Activated T-helper 1 cell treated with anti-CD3 and anti-CD28 coated beads, Interleukin-2, amount 50 U/mL, for 16 hours (primary cell): Measurements from ENCODE around the gene CHRNA1.

Experiments
- DNase-seq, 2 donors: peaks; one replicate each; pipeline ENCODE4 v3.0.0-alpha.2; 2020; ENCODE audit warnings: low read depth in 1 of 2, low spot score in 1 of 2

The CHRNA1 gene

DNA sequence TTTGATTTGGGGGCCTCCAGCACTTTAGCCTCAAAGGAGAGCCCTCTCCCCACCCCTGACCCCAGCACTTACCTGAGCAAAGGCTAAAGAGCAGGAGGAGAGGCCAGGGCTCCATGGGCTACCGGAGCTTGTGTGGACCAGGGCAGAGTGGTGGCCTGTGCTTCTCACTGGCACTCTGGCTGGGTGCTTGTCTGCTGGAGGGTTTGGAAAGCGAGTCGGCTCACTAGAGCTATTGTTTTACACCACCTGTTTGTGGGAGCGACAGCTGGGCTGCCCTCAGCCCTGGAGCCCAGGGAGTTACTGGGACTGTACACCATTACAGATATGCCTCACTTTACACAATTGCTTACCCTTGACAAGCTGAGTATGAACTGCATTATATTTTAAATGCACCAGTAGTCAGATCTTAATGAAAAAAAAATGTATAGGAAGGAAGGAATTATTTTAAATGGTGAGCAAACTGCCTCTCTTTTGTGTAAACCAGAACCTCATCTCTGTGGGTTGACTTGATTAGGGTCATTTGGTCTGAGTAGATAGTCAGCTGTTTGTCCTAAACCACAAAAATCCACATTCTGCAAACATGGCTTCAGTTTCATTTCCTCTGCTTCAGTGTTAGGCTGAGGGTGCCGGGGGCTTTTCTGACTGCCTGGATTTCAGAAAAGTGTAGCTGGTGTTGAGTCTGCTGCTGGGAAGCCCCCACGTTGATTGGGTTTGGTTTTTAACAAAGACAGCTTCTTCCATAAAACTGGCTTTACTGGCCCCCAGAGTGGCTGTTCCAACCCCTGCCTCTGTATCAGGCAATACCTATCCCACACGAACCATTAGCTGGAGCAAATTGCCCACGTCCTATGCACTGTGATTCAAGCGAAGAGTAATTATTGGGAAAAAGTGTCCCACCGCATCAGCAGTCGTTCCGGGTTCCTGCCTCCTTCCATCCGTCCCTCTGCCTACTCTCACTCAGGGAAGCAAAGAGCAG lies at the start of gene CHRNA1:
Gene CHRNA1 (minus strand): TSS at position 193 of the 976 bp plus-strand sequence. CDS start 78 bp downstream, at position 115.
- no peak for DNase-seq

DNA sequence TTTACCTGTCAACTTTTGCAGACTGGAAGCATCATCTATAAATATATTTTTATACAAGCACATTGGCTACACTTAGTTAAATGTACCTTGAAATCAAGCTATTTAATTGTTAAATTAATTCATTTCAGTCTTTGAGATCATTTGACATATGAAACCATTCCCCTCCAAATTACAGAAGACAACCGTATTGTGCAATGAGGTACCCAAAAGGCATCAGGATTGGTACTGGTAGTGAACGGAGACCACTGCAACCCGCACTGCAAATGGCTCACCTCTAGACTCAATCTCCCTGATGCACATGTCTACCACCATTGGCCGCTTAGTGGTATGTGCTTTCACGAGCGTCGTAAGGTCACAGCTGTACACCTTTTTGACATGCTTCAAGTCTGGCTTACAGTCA lies 47.8 kb upstream of the CHRNA1 start:
- no peak for DNase-seq

DNA sequence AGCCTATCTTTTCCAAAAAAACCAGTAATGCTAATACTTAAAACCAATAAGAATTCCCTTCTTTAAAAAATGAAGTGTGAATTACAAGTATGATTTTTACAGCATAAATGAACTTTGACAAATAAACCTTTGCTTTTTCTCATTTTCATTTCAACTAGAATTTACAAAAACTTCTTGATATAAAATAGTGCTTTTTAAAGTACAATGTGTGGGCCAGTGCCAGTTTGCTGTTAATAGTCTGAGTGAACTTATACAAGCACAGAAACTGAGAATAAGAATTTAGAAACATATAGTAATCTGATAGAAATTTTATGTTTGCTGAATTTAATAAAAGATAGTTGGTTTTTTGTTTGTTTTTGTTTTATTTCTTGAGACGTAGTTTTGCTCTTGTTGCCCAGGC lies 43.7 kb upstream of the CHRNA1 start:
- no peak for DNase-seq

- DNase-seq, result no peak
Measured at GRCh38 chr2:174805803-174806202, 41.5 kb upstream of the CHRNA1 start.

DNA sequence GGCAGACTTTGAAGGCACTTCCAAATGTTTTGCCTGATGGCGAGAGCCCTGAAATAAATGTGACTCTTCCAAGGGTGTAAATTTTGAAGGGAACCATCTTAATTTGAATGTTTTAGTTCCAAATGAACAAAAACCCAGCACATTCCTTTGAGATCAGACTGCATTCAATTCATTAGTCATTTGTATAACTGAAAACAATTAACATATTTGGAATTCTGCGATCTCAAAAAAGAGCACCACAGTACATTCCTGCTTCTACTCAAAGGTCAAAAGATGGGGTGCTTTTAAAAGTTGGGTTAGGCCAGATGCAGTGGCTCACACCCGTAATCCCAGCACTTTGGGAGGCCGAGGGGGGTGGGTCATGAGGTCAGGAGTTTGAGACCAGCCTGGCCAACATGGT lies 38.2 kb upstream of the CHRNA1 start:
- no peak for DNase-seq

- no peak for DNase-seq
Measured at GRCh38 chr2:174800436-174801205, 36.3 kb upstream of the CHRNA1 start.

GRCh38 chr2:174798801-174799200 lies 34.5 kb upstream of the CHRNA1 start:
- no peak for DNase-seq

DNA sequence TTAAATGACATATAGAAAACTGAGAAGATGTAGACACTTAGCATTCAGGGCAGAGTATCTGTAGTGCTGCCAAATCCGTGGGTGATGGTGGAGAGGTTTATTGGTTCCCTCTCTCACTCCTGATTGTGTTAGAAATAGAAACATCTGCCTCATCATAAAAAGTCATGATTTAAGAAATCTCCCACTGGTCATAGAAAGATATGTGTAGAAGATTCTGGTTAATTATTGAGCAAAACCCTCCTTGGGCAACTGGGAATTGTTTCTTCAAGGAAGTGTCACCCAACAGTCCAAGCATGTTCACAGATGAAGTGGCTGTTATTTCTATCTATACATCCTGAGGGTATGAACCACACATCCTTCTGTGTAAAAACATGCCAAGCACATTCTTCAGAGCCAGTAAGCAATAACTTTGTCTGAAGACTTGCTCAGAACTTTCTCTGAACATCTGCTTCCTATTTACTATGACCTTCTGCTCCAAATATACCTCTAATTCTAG lies 33.6 kb upstream of the CHRNA1 start:
- DNase-seq, result no peak

- no peak for DNase-seq
Measured at GRCh38 chr2:174796319-174796771, 32.1 kb upstream of the CHRNA1 start.

GRCh38 chr2:174794851-174795374 lies 30.6 kb upstream of the CHRNA1 start:
- no peak for DNase-seq

DNA sequence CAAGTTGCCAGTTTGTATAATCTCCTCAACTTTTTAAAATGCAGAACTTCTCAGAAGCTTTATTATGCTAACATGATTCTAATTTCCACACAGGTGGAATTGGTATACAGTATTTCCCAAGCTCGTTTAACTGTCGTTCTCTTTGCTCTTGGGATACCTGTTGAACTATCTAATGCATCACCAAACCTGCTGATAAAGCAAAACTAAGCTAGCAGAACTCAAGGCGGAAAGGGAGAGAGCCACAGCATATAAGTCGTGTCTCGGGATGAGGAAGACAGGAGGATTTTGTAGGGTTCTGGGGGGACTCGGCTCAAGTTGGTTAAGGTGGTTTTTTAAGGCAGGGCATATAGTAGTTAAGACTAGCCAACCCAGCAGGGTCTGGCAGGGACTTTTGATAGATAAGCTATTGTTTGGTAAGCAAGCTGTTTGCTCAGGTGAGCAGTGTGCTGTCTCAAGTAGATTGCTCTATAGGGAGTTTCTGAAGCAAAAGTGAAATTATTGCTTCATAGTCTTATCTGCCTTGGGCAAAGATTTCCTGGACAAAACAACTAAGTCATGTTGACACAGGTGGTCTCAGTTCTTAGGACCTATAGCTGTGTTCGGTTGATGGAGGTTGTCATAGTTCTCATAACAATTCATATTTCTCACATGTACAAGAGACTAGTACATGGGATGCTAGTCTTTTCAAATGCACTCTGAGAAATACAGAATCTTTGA lies 28.2 kb upstream of the CHRNA1 start:
- no peak for DNase-seq

DNA sequence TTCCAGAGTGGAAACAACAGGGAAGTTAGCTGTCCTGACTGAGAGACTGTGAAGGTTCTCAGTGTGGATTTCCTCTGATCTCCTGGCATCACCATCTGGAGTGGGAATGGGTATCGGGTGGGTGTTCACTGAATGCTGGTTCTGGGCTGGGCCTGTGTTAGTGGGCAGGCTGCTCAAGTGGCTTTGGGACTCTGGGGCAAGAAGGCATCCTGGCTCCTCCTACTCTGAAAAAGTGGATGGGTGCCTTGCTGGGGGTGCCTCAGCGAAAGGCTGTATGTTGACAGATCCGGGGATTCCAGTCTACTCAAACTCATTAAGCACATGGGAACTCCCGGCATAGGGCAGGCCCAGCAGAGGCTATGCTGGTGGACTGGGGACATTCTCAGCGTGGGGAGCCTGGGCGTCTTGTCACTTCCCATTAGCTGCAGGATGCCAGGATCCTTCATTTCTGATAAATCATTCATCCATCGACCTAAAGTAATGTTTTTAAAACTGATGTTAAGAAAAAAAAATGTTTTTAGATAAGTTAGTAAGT lies 27.5 kb upstream of the CHRNA1 start:
- no peak for DNase-seq

DNA sequence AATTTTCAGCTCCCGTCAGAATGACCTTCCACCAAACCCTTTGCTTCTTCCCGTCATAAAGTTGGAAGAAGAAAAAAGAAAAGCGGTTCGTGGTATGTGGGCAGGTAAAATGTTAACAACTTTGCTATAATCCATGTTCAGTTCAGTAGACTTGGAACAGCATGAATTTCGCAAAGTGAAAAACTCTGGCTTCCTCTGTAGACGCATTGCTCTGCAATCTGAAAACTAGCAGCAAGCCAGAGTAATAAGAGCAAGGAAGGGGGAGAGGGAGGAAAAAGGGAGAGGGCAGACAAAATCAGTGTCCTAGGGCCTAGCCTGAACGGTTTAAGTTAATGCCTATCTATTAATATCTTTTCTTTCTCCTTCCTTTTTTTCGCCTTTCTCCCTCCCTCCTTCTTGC lies 26.7 kb upstream of the CHRNA1 start:
- DNase-seq, result no peak

DNA sequence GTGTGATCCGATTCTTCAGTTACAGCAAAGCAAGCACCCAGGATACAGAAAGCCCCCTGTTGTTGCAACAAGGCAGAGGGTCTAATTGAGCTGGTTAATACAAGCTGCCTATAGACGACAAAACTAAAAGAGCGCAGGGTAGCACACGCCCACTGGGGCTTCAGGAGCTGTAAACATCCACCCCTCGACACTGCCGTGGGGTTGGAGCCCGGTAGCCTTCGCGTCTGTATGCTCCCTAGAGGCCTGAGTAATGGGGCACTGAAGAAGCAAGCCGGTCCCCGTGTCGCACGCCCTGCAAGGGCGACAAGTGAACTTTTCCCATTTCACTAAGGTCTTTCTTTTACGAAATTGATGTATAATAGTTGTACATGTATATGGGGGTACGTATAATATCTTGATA lies 24.7 kb upstream of the CHRNA1 start:
- DNase-seq, result no peak

- no peak for DNase-seq
Measured at GRCh38 chr2:174788291-174788929, 24.1 kb upstream of the CHRNA1 start.

DNA sequence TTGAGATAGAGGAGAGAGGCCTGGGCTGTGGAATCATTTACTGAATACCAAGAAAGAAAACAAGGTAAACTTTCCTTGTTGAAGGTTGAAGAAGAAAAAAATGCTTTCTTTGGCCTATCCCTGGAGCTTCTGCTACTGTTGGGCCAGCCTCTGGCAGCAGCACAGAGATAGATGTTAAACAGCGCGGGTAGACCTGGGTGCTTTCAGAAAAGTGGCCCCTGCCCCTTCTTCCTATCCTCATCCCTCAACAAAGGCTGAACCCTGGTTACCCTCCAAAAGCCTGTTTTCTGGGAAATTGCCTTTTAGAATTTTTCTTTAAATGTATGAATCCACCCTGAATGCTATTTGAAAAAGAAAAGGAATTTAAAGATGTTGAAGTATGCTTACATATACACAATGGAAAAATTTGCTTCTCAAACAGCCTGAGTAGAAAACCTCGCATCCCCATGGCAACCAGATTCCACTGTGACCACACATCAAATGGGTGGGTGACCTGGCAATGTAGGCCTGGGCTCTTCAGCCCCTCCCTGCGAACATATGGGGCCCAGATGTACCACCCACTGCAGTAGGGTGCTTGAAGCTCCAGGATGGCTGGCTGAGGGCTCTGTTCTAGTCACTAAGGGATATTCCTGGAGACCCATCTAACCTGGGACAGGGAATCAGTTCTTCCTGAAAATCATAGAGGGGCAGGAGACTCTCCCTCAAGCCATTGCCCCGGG lies 23.4 kb upstream of the CHRNA1 start:
- DNase-seq, result no peak

- DNase-seq, result no peak
Measured at GRCh38 chr2:174786066-174786725, 21.9 kb upstream of the CHRNA1 start.

GRCh38 chr2:174785481-174785880 lies 21.2 kb upstream of the CHRNA1 start:
- no peak for DNase-seq

GRCh38 chr2:174784909-174785308 lies 20.6 kb upstream of the CHRNA1 start:
- no peak for DNase-seq
